ENCODE measurements around the gene HS1BP3. TPM values are rescaled to one million over a fixed set of nuclear protein-coding genes. Genes with fewer than 3 reads are reported as not detected.

The HS1BP3 gene
- total and polyA plus RNA-seq, 2 experiments from 2014 or later, result 10.5 to 10.6 TPM

DNA sequence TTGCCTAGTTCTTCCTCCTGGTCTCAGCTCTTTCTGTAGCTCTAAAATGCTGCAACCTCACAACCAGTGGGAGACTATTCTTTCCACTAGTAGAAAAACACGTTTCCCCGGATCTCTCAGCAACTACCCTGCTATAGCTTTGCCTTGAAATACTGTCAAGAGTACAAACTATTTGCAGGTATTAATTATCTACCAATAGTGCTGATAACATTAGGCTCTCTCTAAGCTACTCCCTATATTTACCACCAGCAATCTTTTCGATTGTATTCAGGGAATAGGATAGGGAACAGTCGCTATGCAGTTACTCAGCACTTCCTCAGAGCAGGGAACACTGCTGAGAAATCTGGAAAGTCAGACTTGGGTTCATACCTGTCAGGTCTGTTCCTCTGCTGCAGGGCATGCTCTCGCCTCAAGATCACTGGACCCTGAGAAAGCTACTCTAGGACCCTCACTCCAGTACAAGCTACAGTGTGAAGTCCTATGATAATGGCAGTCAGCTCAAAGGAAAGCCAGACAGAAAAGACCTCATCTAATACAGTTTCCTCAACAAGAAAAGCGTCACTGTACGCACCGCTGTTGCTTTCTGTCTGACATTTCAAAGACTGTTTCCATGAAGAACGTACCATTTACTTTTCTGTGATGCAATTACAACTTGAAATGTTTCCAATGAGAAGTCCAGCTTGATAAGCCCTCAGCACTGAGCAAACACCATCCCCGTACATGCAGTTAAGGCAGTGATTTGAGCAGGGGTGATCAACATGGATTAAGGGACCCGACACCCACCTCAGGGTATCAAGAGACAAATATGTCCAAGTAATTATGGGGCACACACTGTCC, 38.7 kb upstream of the HS1BP3 start:
- Histone ChIP-seq H3K4me3 (no peak overlapping the region), H4K20me1 (ENCODE audit: insufficient read depth) (no peaks in the 10 kb centered on the region), H3K27me3 (replicated peaks; ENCODE audit: insufficient read depth) (no peaks in the 10 kb centered on the region), H3K36me3 (ENCODE audit: low read depth) (no peaks in the 10 kb centered on the region), H2AFZ (no peak overlapping the region), H3K4me2 (ENCODE audit: unreplicated experiment) (no peak overlapping the region), H3K79me2 (ENCODE audit: insufficient read depth) (no peaks in the 10 kb centered on the region), H3K9ac (no peak overlapping the region), H3F3A (ENCODE audit: insufficient read depth) (no peaks in the 10 kb centered on the region), H3K27ac (no peak overlapping the region), H3K9me3 (ENCODE audit: low read depth) (no peaks in the 10 kb centered on the region), H3K4me1 (ENCODE audit: insufficient read depth) (no peaks in the 10 kb centered on the region), H3K9me2 (ENCODE audit: insufficient read depth) (no peaks in the 10 kb centered on the region)
- no peak for TF ChIP-seq EZH2phosphoT487 (IDR thresholded peaks at IDR 0.05; ENCODE audit: insufficient read depth, low read depth)
- TF ChIP-seq EZH2 (IDR thresholded peaks at IDR 0.05; ENCODE audit: insufficient read depth, poor library complexity, severe bottlenecking), result no peak
- in situ Hi-C loops (cut with MboI), result no loop called here
- DNase-seq, result no peak
- WGBS, 2 experiments (ENCODE audit: low coverage in 1 of 2, low lambda C conversion rate in 2 of 2, missing lambda C conversion rate in 2 of 2), result 94 to 95% methylated on average over 11 of the region's 11 CpGs

DNA sequence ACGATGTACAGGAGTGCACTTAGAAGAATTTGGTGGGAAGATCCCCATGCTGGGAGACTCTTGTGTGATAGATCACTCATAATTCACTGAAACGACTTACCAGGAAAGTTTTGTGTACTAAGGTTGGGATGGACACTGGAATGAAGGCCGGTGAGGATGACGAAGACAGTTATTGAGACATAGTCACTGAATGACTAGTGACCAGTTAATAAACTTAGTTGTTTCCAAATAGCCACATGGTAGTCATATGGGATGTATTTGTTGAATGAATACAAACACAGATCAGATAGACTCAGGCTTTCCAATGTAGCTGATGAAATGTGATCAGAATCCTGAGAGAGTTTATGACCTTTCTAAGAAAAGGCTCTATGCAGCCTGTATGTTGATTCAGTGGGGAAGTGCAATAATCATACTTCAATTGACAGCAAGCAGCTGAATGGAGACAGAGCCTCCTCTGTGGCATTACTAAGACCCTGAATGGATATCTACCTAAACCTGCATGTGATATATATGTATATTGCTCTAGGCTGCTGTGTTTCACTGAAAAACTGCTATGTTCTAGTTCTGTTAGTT, 36.4 kb upstream of the HS1BP3 start:
- Histone ChIP-seq H3K9me3 (ENCODE audit: low read depth) (no peaks in the 10 kb centered on the region), H3K79me2 (ENCODE audit: insufficient read depth) (no peaks in the 10 kb centered on the region), H3F3A (ENCODE audit: insufficient read depth) (no peaks in the 10 kb centered on the region), H3K36me3 (ENCODE audit: low read depth) (no peaks in the 10 kb centered on the region), H3K4me3 (no peak overlapping the region), H3K9ac (no peak overlapping the region), H3K9me2 (ENCODE audit: insufficient read depth) (no peaks in the 10 kb centered on the region), H2AFZ (no peak overlapping the region), H3K4me1 (ENCODE audit: insufficient read depth) (no peaks in the 10 kb centered on the region), H3K4me2 (ENCODE audit: unreplicated experiment) (no peak overlapping the region), H3K27me3 (replicated peaks; ENCODE audit: insufficient read depth) (no peaks in the 10 kb centered on the region), H4K20me1 (ENCODE audit: insufficient read depth) (no peaks in the 10 kb centered on the region), H3K27ac (no peak overlapping the region)
- in situ Hi-C loops (cut with MboI), result no loop called here
- TF ChIP-seq EZH2phosphoT487 (IDR thresholded peaks at IDR 0.05; ENCODE audit: insufficient read depth, low read depth), result no peak
- no peak for TF ChIP-seq EZH2 (IDR thresholded peaks at IDR 0.05; ENCODE audit: insufficient read depth, poor library complexity, severe bottlenecking)
- peak; percentile 10 for DNase-seq
- WGBS, 2 experiments (ENCODE audit: low coverage in 1 of 2, low lambda C conversion rate in 2 of 2, missing lambda C conversion rate in 2 of 2), result 84 to 91% methylated on average over 4 of the region's 4 CpGs

DNA sequence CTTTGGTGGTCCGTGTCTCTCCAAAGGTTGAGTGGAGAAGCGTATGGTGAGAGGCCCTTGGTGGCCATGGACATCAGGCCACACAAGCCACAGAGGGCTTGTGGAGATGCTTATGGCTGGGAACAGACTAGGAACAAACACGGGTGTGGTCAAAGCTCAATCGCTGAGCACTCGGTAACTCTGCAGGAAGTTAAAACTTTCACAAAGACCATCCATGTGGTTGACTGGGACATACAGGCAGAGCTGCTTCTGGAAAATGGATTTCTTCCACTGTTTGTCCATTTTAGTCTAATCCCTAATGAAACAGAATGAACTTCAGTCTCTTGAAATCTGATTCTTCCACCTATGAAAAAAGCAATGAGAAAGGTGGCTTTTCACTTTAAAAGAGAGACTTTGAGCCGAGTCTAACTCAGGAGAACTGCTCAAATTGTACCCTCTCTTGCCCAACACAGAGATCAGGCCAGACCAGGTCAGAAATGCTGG, 33.7 kb upstream of the HS1BP3 start:
- Histone ChIP-seq H3K9me2 (ENCODE audit: insufficient read depth) (no peaks in the 10 kb centered on the region), H3K4me1 (ENCODE audit: insufficient read depth) (no peaks in the 10 kb centered on the region), H3K9ac (no peak overlapping the region), H3K4me3 (no peak overlapping the region), H2AFZ (no peak overlapping the region), H3K27me3 (replicated peaks; ENCODE audit: insufficient read depth) (no peaks in the 10 kb centered on the region), H3K4me2 (ENCODE audit: unreplicated experiment) (no peak overlapping the region), H3F3A (ENCODE audit: insufficient read depth) (no peaks in the 10 kb centered on the region), H3K9me3 (ENCODE audit: low read depth) (no peaks in the 10 kb centered on the region), H3K79me2 (ENCODE audit: insufficient read depth) (no peaks in the 10 kb centered on the region), H3K27ac (no peak overlapping the region), H4K20me1 (ENCODE audit: insufficient read depth) (no peaks in the 10 kb centered on the region), H3K36me3 (ENCODE audit: low read depth) (no peaks in the 10 kb centered on the region)
- DNase-seq, result no peak
- no peak for TF ChIP-seq EZH2phosphoT487 (IDR thresholded peaks at IDR 0.05; ENCODE audit: insufficient read depth, low read depth)
- no peak for TF ChIP-seq EZH2 (IDR thresholded peaks at IDR 0.05; ENCODE audit: insufficient read depth, poor library complexity, severe bottlenecking)
- in situ Hi-C loops (cut with MboI), result no loop called here
- 96% methylated on average over 6 of the region's 6 CpGs for WGBS, 2 experiments (ENCODE audit: low coverage in 1 of 2, low lambda C conversion rate in 2 of 2, missing lambda C conversion rate in 2 of 2)

DNA sequence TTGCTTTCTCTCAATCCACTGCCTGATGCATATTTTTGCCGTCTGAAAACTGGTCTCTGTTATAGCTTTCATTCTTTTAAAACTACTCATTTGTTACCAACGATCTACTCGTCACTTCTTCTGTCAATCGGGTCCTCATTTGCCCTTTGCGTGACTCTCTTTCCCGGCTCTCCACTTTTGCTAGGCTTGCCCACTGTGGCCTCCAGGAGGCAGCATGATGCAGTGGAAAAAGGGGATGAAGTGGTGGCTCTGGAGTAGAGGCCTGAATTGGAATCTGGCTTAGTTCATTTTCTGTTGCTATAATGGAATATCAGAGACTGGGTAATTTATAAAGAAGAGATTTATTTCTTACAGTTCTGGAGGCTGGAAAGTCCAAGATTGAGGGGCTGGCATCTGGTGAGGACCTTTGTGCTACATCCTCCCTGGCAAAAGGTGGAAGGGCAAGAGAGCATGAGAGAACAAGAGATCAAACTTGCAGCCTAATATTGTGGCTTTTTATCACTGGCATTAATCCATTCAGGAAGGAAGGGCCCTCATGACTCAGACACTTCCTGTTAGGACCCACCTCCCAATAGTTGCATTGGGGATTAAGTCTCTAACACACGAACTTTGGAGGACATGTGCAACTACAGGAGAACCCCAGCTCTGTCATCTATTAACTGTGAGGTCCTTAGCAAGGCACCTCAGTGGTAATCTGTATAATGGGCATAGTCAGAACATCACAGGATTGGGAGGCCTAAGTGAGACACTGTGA, 31.4 kb upstream of the HS1BP3 start:
- no peaks in the 10 kb centered on the region for H4K20me1 ChIP-seq (ENCODE audit: insufficient read depth)
- H3K79me2 ChIP-seq (ENCODE audit: insufficient read depth), result no peaks in the 10 kb centered on the region
- in situ Hi-C loops (cut with MboI), result no loop called here
- no peaks in the 10 kb centered on the region for H3K36me3 ChIP-seq (ENCODE audit: low read depth)
- H2AFZ ChIP-seq, result no peak overlapping the region
- no peaks in the 10 kb centered on the region for H3K27me3 ChIP-seq (replicated peaks; ENCODE audit: insufficient read depth)
- TF ChIP-seq EZH2 (IDR thresholded peaks at IDR 0.05; ENCODE audit: insufficient read depth, poor library complexity, severe bottlenecking) (no peak), EZH2phosphoT487 (IDR thresholded peaks at IDR 0.05; ENCODE audit: insufficient read depth, low read depth) (no peak)
- H3K9me3 ChIP-seq (ENCODE audit: low read depth), result no peaks in the 10 kb centered on the region
- no peak overlapping the region for H3K27ac ChIP-seq
- H3K4me1 ChIP-seq (ENCODE audit: insufficient read depth), result no peaks in the 10 kb centered on the region
- peak; percentile 31 for DNase-seq
- H3K9me2 ChIP-seq (ENCODE audit: insufficient read depth), result no peaks in the 10 kb centered on the region
- no peak overlapping the region for H3K9ac ChIP-seq
- no peaks in the 10 kb centered on the region for H3F3A ChIP-seq (ENCODE audit: insufficient read depth)
- no peak overlapping the region for H3K4me2 ChIP-seq (ENCODE audit: unreplicated experiment)
- H3K4me3 ChIP-seq, result no peak overlapping the region
- WGBS, 2 experiments (ENCODE audit: low coverage in 1 of 2, low lambda C conversion rate in 2 of 2, missing lambda C conversion rate in 2 of 2), result 91 to 95% methylated on average over 7 of the region's 7 CpGs

All from GM23248 (cell line).